Measurements from ENCODE around the gene NRN1.
"Not testable (repeated sequence)": the region's sequence is repeated elsewhere in the genome, so short reads cannot be mapped to it uniquely, and the experiment has no call there.

The NRN1 gene

DNA sequence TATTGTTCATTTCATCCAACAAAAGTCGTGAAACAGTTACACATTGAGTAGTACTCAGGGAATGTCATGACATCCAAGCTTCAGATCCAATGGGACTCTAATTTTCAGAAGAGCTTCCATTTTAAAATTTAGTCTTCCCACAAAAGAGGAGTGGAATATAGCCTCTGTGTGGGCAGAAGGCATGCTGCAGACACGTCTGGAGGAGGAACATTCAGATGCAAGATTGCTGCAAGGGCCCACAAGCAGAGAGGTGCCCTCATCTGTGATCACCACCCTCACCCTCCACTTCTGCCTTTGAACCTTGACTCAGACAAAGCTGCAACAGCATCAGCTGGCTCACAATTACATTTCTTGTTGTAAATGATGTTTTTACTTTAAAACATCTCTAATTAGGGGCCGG, 29.9 kb downstream of the NRN1 start:
- TF ChIP-seq, protein P1, sequence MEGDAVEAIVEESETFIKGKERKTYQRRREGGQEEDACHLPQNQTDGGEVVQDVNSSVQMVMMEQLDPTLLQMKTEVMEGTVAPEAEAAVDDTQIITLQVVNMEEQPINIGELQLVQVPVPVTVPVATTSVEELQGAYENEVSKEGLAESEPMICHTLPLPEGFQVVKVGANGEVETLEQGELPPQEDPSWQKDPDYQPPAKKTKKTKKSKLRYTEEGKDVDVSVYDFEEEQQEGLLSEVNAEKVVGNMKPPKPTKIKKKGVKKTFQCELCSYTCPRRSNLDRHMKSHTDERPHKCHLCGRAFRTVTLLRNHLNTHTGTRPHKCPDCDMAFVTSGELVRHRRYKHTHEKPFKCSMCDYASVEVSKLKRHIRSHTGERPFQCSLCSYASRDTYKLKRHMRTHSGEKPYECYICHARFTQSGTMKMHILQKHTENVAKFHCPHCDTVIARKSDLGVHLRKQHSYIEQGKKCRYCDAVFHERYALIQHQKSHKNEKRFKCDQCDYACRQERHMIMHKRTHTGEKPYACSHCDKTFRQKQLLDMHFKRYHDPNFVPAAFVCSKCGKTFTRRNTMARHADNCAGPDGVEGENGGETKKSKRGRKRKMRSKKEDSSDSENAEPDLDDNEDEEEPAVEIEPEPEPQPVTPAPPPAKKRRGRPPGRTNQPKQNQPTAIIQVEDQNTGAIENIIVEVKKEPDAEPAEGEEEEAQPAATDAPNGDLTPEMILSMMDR (conservative IDR thresholded peaks at IDR 0.05; ENCODE audit: low read depth, low read length), result no peak
- no peak overlapping the region for H3K4me3 ChIP-seq (ENCODE audit: low read depth, low read length)
- no peak for DNase-seq (ENCODE audit: low read depth)

- DNase-seq (ENCODE audit: low read depth), result no peak
These were observed 37.6 kb downstream of the NRN1 start for GRCh38 chr6:5968817-5969734.

GRCh38 chr6:5968036-5968435, 38.7 kb downstream of the NRN1 start:
- not testable (repeated sequence) for DNase-seq (ENCODE audit: low read depth); H3K4me3 ChIP-seq (ENCODE audit: low read depth, low read length)

More at GRCh38 chr6:5968817-5969734, 37.6 kb downstream of the NRN1 start:
- H3K4me3 ChIP-seq (ENCODE audit: low read depth, low read length), result no peak overlapping the region
- TF ChIP-seq, protein P1 (conservative IDR thresholded peaks at IDR 0.05; ENCODE audit: low read depth, low read length), result no peak

DNA sequence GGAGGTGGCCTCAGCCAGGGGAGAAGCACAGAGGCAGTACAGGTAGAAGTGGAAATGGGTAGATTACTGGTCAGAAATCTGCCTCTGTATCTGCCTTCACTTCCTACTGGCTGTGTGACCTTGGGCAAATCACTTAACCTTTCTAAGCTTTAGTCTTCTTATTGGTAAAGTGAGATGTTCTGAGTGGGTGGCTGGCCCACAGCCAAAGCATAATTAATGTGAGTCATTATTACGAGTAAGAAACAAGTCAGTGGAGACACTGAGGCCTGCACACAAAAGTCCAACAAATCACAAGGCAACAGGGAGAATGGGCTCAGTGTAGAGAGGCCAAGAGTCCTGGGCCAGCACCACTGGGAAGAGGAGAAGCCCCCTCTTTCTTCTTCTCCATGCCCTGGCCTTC, 39.1 kb downstream of the NRN1 start:
- no peak for DNase-seq (ENCODE audit: low read depth)
- TF ChIP-seq, protein P1 (conservative IDR thresholded peaks at IDR 0.05; ENCODE audit: low read depth, low read length), result no peak
- H3K4me3 ChIP-seq (ENCODE audit: low read depth, low read length), result no peak overlapping the region

DNA sequence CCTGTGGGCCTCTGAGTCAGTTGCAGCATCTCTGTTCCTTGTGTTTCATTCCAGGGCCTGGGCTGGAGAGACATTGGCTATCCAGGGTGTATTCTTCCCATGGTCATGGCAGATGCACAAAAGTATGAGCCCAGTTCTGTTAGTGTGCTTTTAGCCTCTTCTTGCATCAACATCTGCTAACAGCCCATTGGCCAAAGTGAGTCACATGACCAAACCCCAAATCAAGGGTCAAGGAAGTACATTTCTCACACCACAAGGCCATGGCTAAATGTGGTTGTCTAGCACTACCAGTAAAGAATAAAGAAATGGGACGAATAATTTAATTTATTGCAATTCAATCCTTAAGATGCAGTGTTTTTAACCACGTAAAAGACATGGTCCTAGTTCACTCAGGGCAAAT, 43.9 kb downstream of the NRN1 start:
- TF ChIP-seq, protein P1 (conservative IDR thresholded peaks at IDR 0.05; ENCODE audit: low read depth, low read length), result no peak
- no peak overlapping the region for H3K4me3 ChIP-seq (ENCODE audit: low read depth, low read length)
- no peak for DNase-seq (ENCODE audit: low read depth)

DNA sequence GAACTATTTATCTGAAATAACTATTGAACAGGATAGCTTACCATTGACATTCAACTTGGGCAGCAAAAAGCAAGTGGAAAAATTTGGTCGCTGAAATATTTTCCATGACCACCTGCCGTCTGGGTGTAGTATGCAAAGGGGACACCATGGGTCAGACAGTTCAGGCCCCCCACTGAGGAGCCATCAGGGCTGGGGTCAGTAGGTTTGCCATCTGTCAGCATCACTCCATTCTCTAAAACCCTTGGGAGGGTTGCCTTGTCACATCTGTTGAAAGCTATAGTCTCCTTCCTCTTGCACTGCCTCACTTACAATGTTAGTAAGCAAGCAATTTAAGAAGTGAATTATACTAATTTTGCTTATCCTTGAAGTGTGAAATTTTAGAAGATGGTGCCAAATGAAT, 44.9 kb downstream of the NRN1 start:
- TF ChIP-seq, protein P1 (conservative IDR thresholded peaks at IDR 0.05; ENCODE audit: low read depth, low read length), result no peak
- DNase-seq (ENCODE audit: low read depth), result no peak
- H3K4me3 ChIP-seq (ENCODE audit: low read depth, low read length), result no peak overlapping the region

DNA sequence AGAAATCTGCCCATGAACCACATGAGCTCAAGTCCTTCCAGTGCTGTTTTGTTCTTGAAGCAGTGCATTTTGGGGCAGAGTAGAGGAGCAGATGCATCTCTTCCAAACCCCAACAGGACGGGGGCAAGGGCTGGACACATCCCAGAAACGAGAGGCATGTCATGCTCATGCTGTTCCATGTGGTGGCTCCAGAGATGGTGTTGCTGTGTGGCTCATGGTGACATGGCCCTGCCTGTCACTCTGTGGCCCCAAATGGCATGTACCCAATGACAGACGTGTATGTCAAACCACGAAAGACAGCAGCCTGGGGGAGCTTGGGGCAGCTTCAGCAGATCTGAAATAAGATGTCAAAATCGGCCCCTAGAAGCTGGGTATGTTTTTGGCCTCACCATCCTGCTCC, 46.3 kb downstream of the NRN1 start:
- no peak overlapping the region for H3K4me3 ChIP-seq (ENCODE audit: low read depth, low read length)
- TF ChIP-seq, protein P1 (conservative IDR thresholded peaks at IDR 0.05; ENCODE audit: low read depth, low read length), result no peak
- DNase-seq (ENCODE audit: low read depth), result no peak
